HL-60/S4 treated with phorbol 12-myristate 13-acetate at 8.2 ng/mL for 4 days and 3 days (cell line): ENCODE measurements around the gene MAST4.

Experiments
- in situ Hi-C: fragments of 300-500 bp; cut with MboI; formaldehyde crosslinking; loops from 2 replicates; pipeline ENCODE4 v1.15.0; 2022; ENCODE audit warnings: low sequenced_read_pairs

MAST4 gene

GRCh38 chr5:67144183-67144639 lies 548.0 kb downstream of the MAST4 start:
- in situ Hi-C loops = no loop called here

- in situ Hi-C loops = no loop called here
Measured at GRCh38 chr5:67146574-67146973, 550.4 kb downstream of the MAST4 start.

GRCh38 chr5:67146981-67147380 lies 550.8 kb downstream of the MAST4 start:
- in situ Hi-C loops = no loop called here

GRCh38 chr5:67147760-67148159 lies 551.6 kb downstream of the MAST4 start:
- in situ Hi-C loops = no loop called here

GRCh38 chr5:67149057-67149950 lies 553.1 kb downstream of the MAST4 start:
- in situ Hi-C loops = no loop called here

- in situ Hi-C loops = no loop called here
Measured at GRCh38 chr5:67149951-67150523, 553.8 kb downstream of the MAST4 start.

GRCh38 chr5:67152400-67152799 lies 556.2 kb downstream of the MAST4 start:
- in situ Hi-C loops = no loop called here

- in situ Hi-C loops = no loop called here
Measured at GRCh38 chr5:67153292-67153691, 557.1 kb downstream of the MAST4 start.

- in situ Hi-C loops = no loop called here
Measured at GRCh38 chr5:67154556-67155206, 558.5 kb downstream of the MAST4 start.

GRCh38 chr5:67156976-67157583 lies 560.9 kb downstream of the MAST4 start:
- in situ Hi-C loops = no loop called here

- in situ Hi-C loops = no loop called here
Measured at GRCh38 chr5:67160272-67160671, 564.1 kb downstream of the MAST4 start.

GRCh38 chr5:67160985-67161384 lies 564.8 kb downstream of the MAST4 start:
- in situ Hi-C loops = no loop called here

- in situ Hi-C loops = no loop called here
Measured at GRCh38 chr5:67161767-67162166, 565.6 kb downstream of the MAST4 start.

GRCh38 chr5:67163231-67163756 lies 567.1 kb downstream of the MAST4 start:
- in situ Hi-C loops = no loop called here

GRCh38 chr5:67163863-67164595 lies 567.8 kb downstream of the MAST4 start:
- in situ Hi-C loops = no loop called here

GRCh38 chr5:67164856-67165525 lies 568.8 kb downstream of the MAST4 start:
- in situ Hi-C loops = no loop called here

GRCh38 chr5:67165526-67166459 lies 569.6 kb downstream of the MAST4 start:
- in situ Hi-C loops = no loop called here

GRCh38 chr5:67166460-67167285 lies 570.5 kb downstream of the MAST4 start:
- in situ Hi-C loops = no loop called here
